Epithelial cell of proximal tubule (primary cell): Measurements from ENCODE around the gene GABRB3. TPM values are rescaled to one million over a fixed set of nuclear protein-coding genes. Genes with fewer than 3 reads are reported as not detected.

ENCODE experiments used
- DNase-seq: peaks from one replicate; pipeline ENCODE4 v3.0.0-alpha.2; 2011; ENCODE audit warnings: low read depth
- H3K4me3 ChIP-seq: 2 replicates; pipeline ENCODE4 v1.5.1; 2011; ENCODE audit warnings: low read depth, mild to moderate bottlenecking, low read length
- total RNA-seq: library from RNA; depleted of rRNA; stranded (reverse); fragments of >200 nt; gene quantifications from 2 replicates; pipeline ENCODE4 v1.2.3, GENCODE V29; 2015
- TF ChIP-seq, protein P1 (sequence below): conservative IDR thresholded peaks from 2 replicates; pipeline ENCODE4 v1.5.1; 2012; ENCODE audit warnings: low read depth, mild to moderate bottlenecking, low read length

GABRB3 gene
- total RNA-seq, 1 donor from 2014 or later: 0.58 TPM

DNA sequence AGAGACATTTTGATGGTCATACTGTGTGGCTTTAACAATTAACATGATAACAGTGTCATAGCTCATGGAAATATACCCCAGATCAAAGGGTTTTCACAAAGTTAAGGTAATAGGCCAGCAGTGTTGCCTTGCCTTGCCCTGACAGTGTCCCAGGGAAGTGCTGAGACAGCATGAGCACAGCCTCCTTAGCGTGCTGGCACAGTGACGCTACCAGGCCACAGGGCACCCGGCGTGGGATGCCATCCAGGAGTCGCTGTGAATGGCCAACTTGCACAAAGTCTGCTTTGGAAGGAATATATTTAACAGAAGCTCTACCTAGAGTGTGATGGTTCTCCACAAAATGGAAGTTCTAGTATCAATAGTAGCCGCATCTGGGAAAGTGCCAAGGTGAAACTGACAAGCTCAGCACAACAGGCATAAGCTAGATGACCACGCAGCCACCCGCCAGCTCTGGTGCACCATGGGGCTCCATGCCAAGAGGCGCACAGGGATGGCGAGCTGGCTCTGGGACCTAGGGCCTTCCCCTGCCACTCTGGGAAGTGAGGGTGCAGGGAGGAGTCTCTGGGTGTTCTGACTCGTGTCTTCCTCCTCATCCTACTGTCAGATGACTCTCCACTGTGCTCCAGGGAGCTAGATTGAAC, 86.2 kb downstream of the GABRB3 start:
- no peak overlapping the region for H3K4me3 ChIP-seq
- TF ChIP-seq, protein P1, sequence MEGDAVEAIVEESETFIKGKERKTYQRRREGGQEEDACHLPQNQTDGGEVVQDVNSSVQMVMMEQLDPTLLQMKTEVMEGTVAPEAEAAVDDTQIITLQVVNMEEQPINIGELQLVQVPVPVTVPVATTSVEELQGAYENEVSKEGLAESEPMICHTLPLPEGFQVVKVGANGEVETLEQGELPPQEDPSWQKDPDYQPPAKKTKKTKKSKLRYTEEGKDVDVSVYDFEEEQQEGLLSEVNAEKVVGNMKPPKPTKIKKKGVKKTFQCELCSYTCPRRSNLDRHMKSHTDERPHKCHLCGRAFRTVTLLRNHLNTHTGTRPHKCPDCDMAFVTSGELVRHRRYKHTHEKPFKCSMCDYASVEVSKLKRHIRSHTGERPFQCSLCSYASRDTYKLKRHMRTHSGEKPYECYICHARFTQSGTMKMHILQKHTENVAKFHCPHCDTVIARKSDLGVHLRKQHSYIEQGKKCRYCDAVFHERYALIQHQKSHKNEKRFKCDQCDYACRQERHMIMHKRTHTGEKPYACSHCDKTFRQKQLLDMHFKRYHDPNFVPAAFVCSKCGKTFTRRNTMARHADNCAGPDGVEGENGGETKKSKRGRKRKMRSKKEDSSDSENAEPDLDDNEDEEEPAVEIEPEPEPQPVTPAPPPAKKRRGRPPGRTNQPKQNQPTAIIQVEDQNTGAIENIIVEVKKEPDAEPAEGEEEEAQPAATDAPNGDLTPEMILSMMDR: no peak
- no peak for DNase-seq

DNA sequence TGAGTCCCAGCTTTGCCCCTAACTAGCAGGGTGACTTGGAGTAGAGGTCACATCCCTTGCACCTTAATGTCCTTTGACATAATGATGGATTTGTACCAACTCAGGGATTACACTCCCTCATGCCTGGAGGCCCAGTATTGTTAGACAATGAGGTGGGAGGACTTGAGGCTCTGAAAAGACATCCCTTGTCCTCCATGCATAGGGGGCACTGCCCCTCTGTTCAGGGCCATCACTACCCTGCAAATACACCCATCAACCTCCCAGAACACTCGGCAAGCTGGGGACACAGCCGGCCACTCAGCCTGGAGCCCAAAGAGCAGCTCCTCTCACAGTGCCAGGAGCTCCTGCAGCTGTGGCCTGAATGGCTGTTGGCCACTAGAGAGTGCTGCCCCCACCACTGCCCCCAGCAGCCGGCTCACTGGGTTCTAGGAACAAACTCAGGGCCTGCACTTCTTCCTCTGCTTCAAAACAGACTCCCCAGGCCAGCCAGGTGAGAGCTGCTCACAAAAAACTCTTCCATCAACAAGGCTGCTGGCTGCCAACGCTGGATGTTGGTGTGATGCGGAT, 90.2 kb downstream of the GABRB3 start:
- TF ChIP-seq, protein P1: no peak
- no peak overlapping the region for H3K4me3 ChIP-seq
- DNase-seq: no peak

DNA sequence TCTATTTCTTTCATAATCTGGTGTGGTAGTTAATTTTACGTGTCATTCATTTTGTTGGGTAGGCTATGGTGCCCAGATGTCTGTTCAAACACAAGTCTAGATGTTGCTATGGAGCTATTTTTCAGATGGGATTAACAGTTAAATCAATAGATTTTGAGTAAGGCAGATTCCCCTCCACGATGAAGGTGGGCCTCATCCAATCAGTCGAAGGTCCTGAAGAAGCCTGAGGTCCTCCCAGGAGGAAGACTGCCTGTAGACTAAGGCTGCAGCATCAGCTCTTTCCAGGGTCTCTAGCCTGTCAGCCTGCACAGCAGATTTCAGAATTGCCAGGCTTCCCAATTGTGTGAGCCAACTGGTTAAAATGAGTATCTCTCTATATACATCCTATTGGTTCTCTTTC, 92.9 kb downstream of the GABRB3 start:
- no peak for DNase-seq
- TF ChIP-seq, protein P1: no peak
- no peak overlapping the region for H3K4me3 ChIP-seq

DNA sequence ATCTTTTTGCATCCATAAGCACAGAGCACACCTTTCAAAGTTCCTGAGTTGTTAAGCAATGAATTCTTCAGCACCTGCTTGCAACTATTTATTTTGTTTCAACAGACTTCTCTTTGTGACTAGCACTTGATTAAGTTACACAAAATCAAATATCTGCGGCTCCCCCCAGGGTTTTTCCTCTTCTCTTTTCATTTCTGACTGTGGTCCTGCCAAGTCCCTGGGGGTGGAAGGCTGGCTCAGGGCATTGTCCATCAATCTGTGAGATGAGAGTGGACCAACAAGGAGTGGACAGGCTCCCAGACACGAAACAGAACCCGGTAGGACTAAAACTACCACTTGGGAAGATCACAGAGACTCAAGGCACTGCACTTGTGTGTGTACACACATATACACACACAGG, 96.8 kb downstream of the GABRB3 start:
- TF ChIP-seq, protein P1: no peak
- no peak for DNase-seq
- no peak overlapping the region for H3K4me3 ChIP-seq

DNA sequence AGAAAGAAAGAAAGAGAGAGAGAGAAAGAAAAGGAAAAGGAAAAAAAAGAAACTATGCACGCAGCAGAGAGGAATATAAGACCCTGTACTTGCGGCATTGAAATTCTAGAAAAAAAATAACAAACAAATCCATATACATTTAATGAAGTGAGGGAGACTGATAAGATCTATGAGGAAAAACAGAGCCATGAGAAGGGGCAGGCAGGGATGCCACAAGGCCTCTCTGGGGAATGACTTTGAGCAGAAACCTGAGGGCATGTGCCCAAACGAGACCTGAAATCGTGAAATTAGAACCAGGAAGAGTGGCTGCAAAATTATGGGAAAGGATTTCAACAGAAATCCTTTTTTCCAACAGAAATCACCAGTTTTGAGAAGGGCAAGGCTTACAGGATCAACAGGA, 98.4 kb downstream of the GABRB3 start:
- DNase-seq: no peak
- H3K4me3 ChIP-seq: no peak overlapping the region
- TF ChIP-seq, protein P1: no peak

DNA sequence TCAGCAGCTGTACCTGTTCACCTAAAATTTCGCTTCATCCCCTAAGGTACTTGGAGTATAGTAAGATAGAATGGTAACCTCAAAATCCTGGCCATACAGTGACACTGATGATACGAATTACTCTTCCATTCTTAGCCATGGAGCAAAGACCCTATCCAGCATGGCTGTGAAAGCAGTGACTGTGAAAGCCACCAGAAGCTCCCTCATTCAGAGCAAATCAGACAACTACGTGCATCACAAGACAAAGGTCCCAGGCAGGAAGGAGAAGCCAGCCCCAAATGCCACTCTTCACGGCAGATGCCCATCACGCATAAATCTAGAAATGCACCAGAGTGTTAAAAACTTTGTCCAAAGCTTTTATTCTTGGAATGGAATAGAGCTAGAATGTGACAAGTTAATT, 99.4 kb downstream of the GABRB3 start:
- TF ChIP-seq, protein P1: no peak
- DNase-seq: no peak
- H3K4me3 ChIP-seq: no peak overlapping the region

DNA sequence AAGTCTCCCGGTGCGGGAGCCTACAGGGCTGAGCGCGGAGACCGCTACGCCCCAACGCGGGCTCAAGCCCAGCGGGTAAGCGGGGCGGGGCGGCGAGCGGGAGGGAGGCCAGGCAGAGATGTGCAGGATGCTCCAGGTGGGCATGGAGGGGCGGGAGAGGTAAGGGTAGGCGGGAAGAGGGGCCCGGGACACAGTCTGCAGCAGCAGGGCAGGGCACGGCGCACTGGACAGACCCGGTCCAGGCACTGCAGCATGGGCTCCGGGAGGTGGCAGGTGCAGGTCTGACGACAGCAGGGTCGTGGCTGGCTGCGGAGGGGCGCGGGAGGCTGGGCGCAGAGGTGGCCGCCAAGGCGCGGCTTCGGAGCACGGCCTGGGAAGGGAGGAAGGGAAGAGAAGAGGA, 102.8 kb downstream of the GABRB3 start:
- TF ChIP-seq, protein P1: no peak
- no peak for DNase-seq

More for the DNA sequence above, 102.8 kb downstream of the GABRB3 start:
- no peak overlapping the region for H3K4me3 ChIP-seq
